Thoracic aorta (tissue), 2 donors: ENCODE results near the gene KRTAP6-1. TPM values are rescaled to one million over a fixed set of nuclear protein-coding genes. Genes with fewer than 3 reads are reported as not detected.

Experiments used
- ATAC-seq: fragments of 150-250 bp; one replicate; pipeline ENCODE4 v1.8.0; 2017; ENCODE audit warnings: low read depth; ENCODE audit not compliant: insufficient number of reproducible peaks, low FRiP score
- DNase-seq: peaks from one replicate; pipeline ENCODE4 v3.0.0-alpha.2; 2020; ENCODE audit warnings: low spot score
- H3K27ac ChIP-seq, 2 donors: fragments of 200-600 bp; sonication (generic); 1 replicate in 1 of 2; 2 replicates in 1 of 2; pipeline ENCODE4 v1.5.1; 2016; ENCODE audit warnings: mild to moderate bottlenecking in 2 of 2, moderate library complexity in 2 of 2
- H3K27me3 ChIP-seq: fragments of 200-600 bp; sonication (generic); replicated peaks from 2 replicates; pipeline ENCODE4 v1.6.0; 2016; ENCODE audit warnings: mild to moderate bottlenecking; ENCODE audit not compliant: insufficient read depth
- H3K36me3 ChIP-seq: fragments of 200-600 bp; sonication (generic); one replicate; pipeline ENCODE4 v1.5.1; 2016
- H3K4me1 ChIP-seq, 2 donors: fragments of 200-600 bp; sonication (generic); 1 replicate in 1 of 2; 2 replicates in 1 of 2; pipeline versions ENCODE4 v1.5.1 to v1.6.0; 2016; ENCODE audit warnings: low read depth in 2 of 2, mild to moderate bottlenecking in 1 of 2; ENCODE audit not compliant: control insufficient read depth in 1 of 2
- H3K4me3 ChIP-seq: fragments of 200-600 bp; sonication (generic); 2 replicates; pipeline ENCODE4 v1.5.1; 2016; ENCODE audit warnings: mild to moderate bottlenecking
- H3K9me3 ChIP-seq: fragments of 200-600 bp; sonication (generic); 2 replicates; pipeline ENCODE4 v1.5.1; 2016
- CTCF ChIP-seq: fragments of 200-600 bp; sonication (generic); IDR thresholded peaks from one replicate; pipeline ENCODE4 v1.5.1; 2019; ENCODE audit warnings: antibody characterized with exemption
- total RNA-seq, 2 donors: library from RNA; depleted of rRNA; stranded (reverse); fragments of >200 nt; gene quantifications; one replicate each; pipeline versions ENCODE4 v1.1.0 to v1.2.3, GENCODE V29; 2016

The KRTAP6-1 gene
- total RNA-seq, 2 donors from 2014 or later = not detected

GRCh38 chr21:30563630-30564029, 50.1 kb downstream of the KRTAP6-1 start:
- H3K4me3 ChIP-seq = no peak overlapping the region
- H3K4me1 ChIP-seq = no peaks in the 10 kb centered on the region
- no peaks in the 10 kb centered on the region for H3K27me3 ChIP-seq
- no peak for ATAC-seq
- H3K27ac ChIP-seq = no peak overlapping the region
- TF ChIP-seq CTCF = no peak
- no peaks in the 10 kb centered on the region for H3K36me3 ChIP-seq
- no peak for DNase-seq
- H3K9me3 ChIP-seq = no peaks in the 10 kb centered on the region

Other genes starting within 250 kb of the KRTAP6-1 start
- gene KRTAP13-2, start 241.7 kb downstream of the KRTAP6-1 start, total RNA-seq = not detected
- not detected for gene KRTAP13-1, start 217.9 kb downstream of the KRTAP6-1 start, total RNA-seq
- gene KRTAP13-3, start 188.0 kb downstream of the KRTAP6-1 start, total RNA-seq = not detected
- not detected for gene KRTAP13-4, start 183.7 kb downstream of the KRTAP6-1 start, total RNA-seq
- gene KRTAP15-1, start 173.7 kb downstream of the KRTAP6-1 start, total RNA-seq = not detected
- not detected for gene KRTAP19-1, start 133.6 kb downstream of the KRTAP6-1 start, total RNA-seq
- gene KRTAP19-2, start 126.5 kb downstream of the KRTAP6-1 start, total RNA-seq = not detected
- not detected for gene KRTAP19-3, start 121.9 kb downstream of the KRTAP6-1 start, total RNA-seq
- not detected for gene KRTAP19-4, start 116.8 kb downstream of the KRTAP6-1 start, total RNA-seq
- not detected for gene KRTAP19-5, start 111.8 kb downstream of the KRTAP6-1 start, total RNA-seq
- not detected for gene KRTAP19-6, start 72.1 kb downstream of the KRTAP6-1 start, total RNA-seq
- not detected for gene KRTAP19-7, start 52.6 kb downstream of the KRTAP6-1 start, total RNA-seq
- not detected for gene KRTAP22-2, start 23.5 kb downstream of the KRTAP6-1 start, total RNA-seq
- gene KRTAP6-3, start 21.5 kb downstream of the KRTAP6-1 start, total RNA-seq = not detected
- not detected for gene KRTAP6-2, start 15.0 kb downstream of the KRTAP6-1 start, total RNA-seq
- not detected for gene KRTAP22-1, start 12.8 kb downstream of the KRTAP6-1 start, total RNA-seq
- not detected for gene KRTAP20-1, start 2.5 kb upstream of the KRTAP6-1 start, total RNA-seq
- not detected for gene KRTAP20-4, start 6.7 kb upstream of the KRTAP6-1 start, total RNA-seq
- gene KRTAP20-2, start 21.3 kb upstream of the KRTAP6-1 start, total RNA-seq = not detected
- gene KRTAP20-3, start 28.9 kb upstream of the KRTAP6-1 start, total RNA-seq = not detected
- gene KRTAP21-3, start 104.8 kb upstream of the KRTAP6-1 start, total RNA-seq = not detected
- gene KRTAP21-2, start 133.3 kb upstream of the KRTAP6-1 start, total RNA-seq = not detected
- gene KRTAP21-1, start 141.5 kb upstream of the KRTAP6-1 start, total RNA-seq = not detected
- not detected for gene KRTAP8-1, start 199.3 kb upstream of the KRTAP6-1 start, total RNA-seq
- not detected for gene KRTAP7-1, start 215.8 kb upstream of the KRTAP6-1 start, total RNA-seq